ENCODE data around the gene GPATCH8. TPM values are rescaled to one million over a fixed set of nuclear protein-coding genes. Genes with fewer than 3 reads are reported as not detected.

The GPATCH8 gene
- total RNA-seq, 1 donor from 2014 or later = 23.8 TPM

GRCh38 chr17:44349553-44350070, 153.6 kb downstream of the GPATCH8 start:
- intact Hi-C loops (cut with DNase I) = loop anchor here (5.0 kb wide), 1 partner anchor 137 kb away; no protein-coding TSS in a partner anchor

GRCh38 chr17:44348988-44349364, 154.2 kb downstream of the GPATCH8 start:
- intact Hi-C loops (cut with DNase I) = loop anchor here (5.0 kb wide), 1 partner anchor 137 kb away; no protein-coding TSS in a partner anchor

More at GRCh38 chr17:44349553-44350070, 153.6 kb downstream of the GPATCH8 start:
- no peak for DNase-seq (ENCODE audit: low spot score)

GRCh38 chr17:44348234-44348987, 154.8 kb downstream of the GPATCH8 start:
- DNase-seq (ENCODE audit: low spot score) = peak; percentile 86
- intact Hi-C loops (cut with DNase I) = loop anchor here (5.0 kb wide), 1 partner anchor 136 kb away; no protein-coding TSS in a partner anchor

More at GRCh38 chr17:44348988-44349364, 154.2 kb downstream of the GPATCH8 start:
- no peak for DNase-seq (ENCODE audit: low spot score)

Other genes starting within 250 kb of the GPATCH8 start
- gene SLC4A1, start 235.3 kb downstream of the GPATCH8 start, total RNA-seq = 4.0 TPM
- 0.97 TPM for gene RUNDC3A, start 194.8 kb downstream of the GPATCH8 start, total RNA-seq
- gene SLC25A39, start 178.6 kb downstream of the GPATCH8 start, total RNA-seq = 53.4 TPM
- gene GRN, start 158.1 kb downstream of the GPATCH8 start, total RNA-seq = 130 TPM
- gene FAM171A2, start 139.6 kb downstream of the GPATCH8 start, total RNA-seq = 0.62 TPM
- gene ITGA2B, start 113.8 kb downstream of the GPATCH8 start, total RNA-seq = 1.7 TPM
- gene FZD2, start 54.1 kb upstream of the GPATCH8 start, total RNA-seq = 5.7 TPM
- gene MEIOC, start 153.1 kb upstream of the GPATCH8 start, total RNA-seq = not detected
- gene CCDC43, start 186.4 kb upstream of the GPATCH8 start, total RNA-seq = 25.5 TPM
- gene DBF4B, start 205.3 kb upstream of the GPATCH8 start, total RNA-seq = 5.9 TPM

All from cardiac septum (tissue), 1 donor.